Keratinocyte (primary cell): ENCODE measurements around the gene KMO. TPM values are rescaled to one million over a fixed set of nuclear protein-coding genes. Genes with fewer than 3 reads are reported as not detected.

ENCODE experiments used
- DNase-seq: peaks from one replicate; pipeline ENCODE4 v3.0.0-alpha.2; 2011; ENCODE audit warnings: low read depth, missing footprints, low spot score
- FAIRE-seq: peaks from 2 replicates; lab custom pipeline; 2011; peaks lifted over from hg19 to GRCh38; lab: Jason Lieb, UNC
- H2AFZ ChIP-seq: 2 replicates; pipeline ENCODE4 v1.6.0; 2012; ENCODE audit warnings: low read length, control low read depth, inconsistent platforms; ENCODE audit not compliant: control insufficient read depth
- H3K27ac ChIP-seq: 2 replicates; pipeline ENCODE4 v1.5.1; 2011; ENCODE audit warnings: low read length; ENCODE audit not compliant: control insufficient read depth, insufficient read depth
- H3K27me3 ChIP-seq: 3 replicates; pipeline ENCODE4 v1.6.0; 2011; ENCODE audit warnings: low read length; ENCODE audit not compliant: control insufficient read depth, insufficient read depth; ENCODE audit errors: extremely low read depth
- H3K36me3 ChIP-seq, 2 experiments: 2 replicates in 1 of 2; 3 replicates in 1 of 2; pipeline ENCODE4 v1.5.1; 2011; ENCODE audit warnings: low read length in 2 of 2, mild to moderate bottlenecking in 1 of 2; ENCODE audit not compliant: control insufficient read depth in 2 of 2, insufficient read depth in 2 of 2; ENCODE audit errors: extremely low read depth in 1 of 2
- H3K4me1 ChIP-seq: 3 replicates; pipeline ENCODE4 v1.5.1; 2011; ENCODE audit warnings: low read length; ENCODE audit not compliant: control insufficient read depth, insufficient read depth; ENCODE audit errors: extremely low read depth
- H3K4me2 ChIP-seq: 3 replicates; pipeline ENCODE4 v1.6.0; 2011; ENCODE audit warnings: low read depth, low read length; ENCODE audit not compliant: control insufficient read depth, insufficient read depth; ENCODE audit errors: extremely low read depth
- H3K4me3 ChIP-seq, 3 experiments: fragments of 200-600 bp in 1 of 3; sonication (generic) in 1 of 3; 2 replicates in 2 of 3; 3 replicates in 1 of 3; pipeline ENCODE4 v1.5.1; 2011 to 2016; ENCODE audit warnings: low read length in 3 of 3, mild to moderate bottlenecking in 3 of 3, control low read depth in 2 of 3, inconsistent platforms in 1 of 3, low read depth in 1 of 3, mixed read lengths in 1 of 3, mixed run types in 1 of 3, moderate library complexity in 1 of 3; ENCODE audit not compliant: control insufficient read depth in 2 of 3, insufficient read depth in 2 of 3; ENCODE audit errors: extremely low read depth in 1 of 3
- H3K79me2 ChIP-seq: 2 replicates; pipeline ENCODE4 v1.6.0; 2012; ENCODE audit warnings: low read length; ENCODE audit not compliant: control insufficient read depth, insufficient read depth
- H3K9ac ChIP-seq: 3 replicates; pipeline ENCODE4 v1.6.0; 2011; ENCODE audit warnings: low read length; ENCODE audit not compliant: control insufficient read depth, insufficient read depth; ENCODE audit errors: extremely low read depth
- H3K9me1 ChIP-seq: 3 replicates; pipeline ENCODE4 v1.6.0; 2011; ENCODE audit warnings: low read length; ENCODE audit not compliant: control insufficient read depth, insufficient read depth; ENCODE audit errors: extremely low read depth
- H3K9me3 ChIP-seq: 2 replicates; pipeline ENCODE4 v1.5.1; 2012; ENCODE audit warnings: low read depth, low read length; ENCODE audit not compliant: control insufficient read depth
- H4K20me1 ChIP-seq: 3 replicates; pipeline ENCODE4 v1.6.0; 2011; ENCODE audit warnings: low read length; ENCODE audit not compliant: control insufficient read depth, insufficient read depth; ENCODE audit errors: extremely low read depth
- EZH2 ChIP-seq: IDR thresholded peaks from one replicate; pipeline ENCODE4 v1.6.1; 2012; ENCODE audit warnings: inconsistent platforms, mild to moderate bottlenecking, low read length, moderate library complexity
- dilution Hi-C: fragments of 300-500 bp; cut with MboI; formaldehyde crosslinking; loops from one replicate; pipeline ENCODE4 v1.7.0; 2020; ENCODE audit warnings: low sequenced_read_pairs; ENCODE audit not compliant: extremely low pct_ligation_motif_present
- polyA plus RNA-seq, 5 experiments: library from polyadenylated mRNA; depleted of rRNA in 3 of 5; stranded (reverse) in 3 of 5; stranded (forward) in 1 of 5; unstranded in 1 of 5; fragments of >200 nt; gene quantifications; 1 replicate in 1 of 5; 2 replicates in 3 of 5; 3 replicates in 1 of 5; pipeline versions ENCODE4 v1.2.1 to v1.2.3, GENCODE V29; 2011 to 2012; ENCODE audit warnings: missing spikeins in 2 of 5, low read depth in 1 of 5, low replicate concordance in 1 of 5
- TF ChIP-seq, protein P1 (sequence below), 3 experiments: IDR thresholded peaks in 1 of 3; conservative IDR thresholded peaks in 1 of 3; optimal IDR thresholded peaks in 1 of 3; 2 replicates in 2 of 3; 3 replicates in 1 of 3; pipeline versions ENCODE3 to v1.5.1; 2011; ENCODE audit warnings: low read length in 3 of 3, mild to moderate bottlenecking in 3 of 3, moderate library complexity in 2 of 3, control low read depth in 1 of 3, inconsistent platforms in 1 of 3; ENCODE audit not compliant: insufficient read depth in 2 of 3; ENCODE audit errors: extremely low read depth in 1 of 3

KMO gene
- polyA plus RNA-seq, 1 donor (not counting 4 experiments of a cell fraction or from before 2014, with no cell fraction given), result 4.7 TPM

DNA sequence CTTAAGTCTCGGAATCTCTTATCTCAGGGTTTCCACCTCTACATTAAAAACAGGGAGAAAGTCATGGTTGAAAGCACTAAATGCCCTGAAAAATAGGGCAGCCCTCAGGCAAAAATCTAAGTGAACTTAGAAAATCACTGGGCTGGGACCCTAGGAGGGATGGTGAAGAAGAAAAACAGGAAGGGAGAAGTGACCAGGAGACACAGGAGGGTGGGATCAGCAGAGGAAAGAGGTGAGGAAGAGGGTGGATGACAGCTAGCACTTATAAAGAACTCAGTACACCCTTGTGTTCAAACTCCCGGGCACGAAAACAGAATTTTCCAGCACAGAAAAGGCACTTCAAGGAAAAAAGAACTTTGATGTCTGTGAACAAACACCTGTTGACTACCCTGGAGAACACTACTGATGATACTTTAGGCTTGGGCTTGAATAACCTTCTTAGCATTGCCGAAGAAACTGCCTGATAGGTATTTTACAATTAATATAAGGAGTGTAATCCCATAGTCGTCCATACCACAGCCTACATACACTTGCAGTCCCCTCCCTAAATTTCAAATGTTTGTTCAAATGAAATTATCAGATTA is 106.0 kb downstream of the KMO start:
- FAIRE-seq (no peak), DNase-seq (no peak)
- Histone ChIP-seq H3K4me3 (peak overlapping the region; percentile 63 to 86 (median 68)), H3K9me3 (no peaks in the 10 kb centered on the region), H4K20me1 (no peaks in the 10 kb centered on the region), H3K79me2 (peaks cover 59% of the 10 kb centered on the region), H3K36me3 (peaks cover 1 to 15% of the 10 kb centered on the region in 2 experiments), H2AFZ (no peak overlapping the region), H3K9me1 (no peaks in the 10 kb centered on the region), H3K4me2 (peak overlapping the region; percentile 86), H3K9ac (peak overlapping the region; percentile 49), H3K4me1 (peaks cover 25% of the 10 kb centered on the region), H3K27me3 (no peaks in the 10 kb centered on the region), H3K27ac (peak overlapping the region; percentile 27)
- dilution Hi-C loops, result no loop called here
- TF ChIP-seq EZH2, result no peak
- TF ChIP-seq, protein P1, sequence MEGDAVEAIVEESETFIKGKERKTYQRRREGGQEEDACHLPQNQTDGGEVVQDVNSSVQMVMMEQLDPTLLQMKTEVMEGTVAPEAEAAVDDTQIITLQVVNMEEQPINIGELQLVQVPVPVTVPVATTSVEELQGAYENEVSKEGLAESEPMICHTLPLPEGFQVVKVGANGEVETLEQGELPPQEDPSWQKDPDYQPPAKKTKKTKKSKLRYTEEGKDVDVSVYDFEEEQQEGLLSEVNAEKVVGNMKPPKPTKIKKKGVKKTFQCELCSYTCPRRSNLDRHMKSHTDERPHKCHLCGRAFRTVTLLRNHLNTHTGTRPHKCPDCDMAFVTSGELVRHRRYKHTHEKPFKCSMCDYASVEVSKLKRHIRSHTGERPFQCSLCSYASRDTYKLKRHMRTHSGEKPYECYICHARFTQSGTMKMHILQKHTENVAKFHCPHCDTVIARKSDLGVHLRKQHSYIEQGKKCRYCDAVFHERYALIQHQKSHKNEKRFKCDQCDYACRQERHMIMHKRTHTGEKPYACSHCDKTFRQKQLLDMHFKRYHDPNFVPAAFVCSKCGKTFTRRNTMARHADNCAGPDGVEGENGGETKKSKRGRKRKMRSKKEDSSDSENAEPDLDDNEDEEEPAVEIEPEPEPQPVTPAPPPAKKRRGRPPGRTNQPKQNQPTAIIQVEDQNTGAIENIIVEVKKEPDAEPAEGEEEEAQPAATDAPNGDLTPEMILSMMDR (optimal IDR thresholded peaks at IDR 0.05 in 1 of 3, IDR thresholded peaks at IDR 0.05 in 1 of 3, conservative IDR thresholded peaks at IDR 0.05 in 1 of 3; ENCODE audit: extremely low read depth in 1 of 3, insufficient read depth in 2 of 3, low read length in 3 of 3), result no peak

DNA sequence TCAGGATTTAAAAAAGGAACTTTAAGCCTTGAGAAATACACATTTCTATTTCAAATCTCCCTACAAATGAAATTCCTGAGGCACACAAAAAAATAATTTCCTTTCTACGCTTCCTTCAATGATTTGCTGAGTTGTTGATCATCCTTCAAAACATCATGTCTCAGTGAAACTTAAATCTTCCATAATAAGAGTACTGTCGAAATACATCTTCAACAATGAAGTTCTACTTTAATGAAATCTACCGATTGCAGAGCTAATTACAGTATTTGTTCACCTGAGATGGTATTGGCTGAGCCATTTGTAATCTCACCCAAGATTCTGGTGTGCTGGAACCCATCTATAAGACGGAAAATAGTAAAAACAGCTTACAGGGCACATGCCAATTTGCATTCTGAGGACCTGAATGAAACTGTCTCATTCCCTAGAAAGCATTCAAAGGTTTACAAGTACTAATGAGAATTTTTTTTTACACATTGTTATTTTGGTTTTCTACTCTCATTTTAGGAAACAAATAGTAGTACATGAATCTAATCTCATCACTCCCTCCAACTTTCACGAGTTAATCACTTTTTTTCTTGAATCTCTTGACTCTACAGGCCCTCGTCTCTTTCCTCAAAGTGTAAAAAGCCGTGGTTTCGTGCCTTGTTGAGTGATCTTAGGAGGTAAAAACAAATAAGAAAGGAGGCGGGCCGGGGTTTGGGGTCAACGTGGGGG is 106.9 kb downstream of the KMO start:
- H3K4me3 ChIP-seq, result peak overlapping the region; percentile 63 to 86 (median 68)
- peak overlapping the region; percentile 60 for H3K27ac ChIP-seq
- no peak overlapping the region for H2AFZ ChIP-seq
- peaks cover 1 to 15% of the 10 kb centered on the region in 2 experiments for H3K36me3 ChIP-seq
- no peak for DNase-seq
- dilution Hi-C loops, result no loop called here
- H3K4me2 ChIP-seq, result peak overlapping the region; percentile 86
- H4K20me1 ChIP-seq, result no peaks in the 10 kb centered on the region
- TF ChIP-seq, protein P1 (optimal IDR thresholded peaks at IDR 0.05 in 1 of 3, IDR thresholded peaks at IDR 0.05 in 1 of 3, conservative IDR thresholded peaks at IDR 0.05 in 1 of 3; ENCODE audit: extremely low read depth in 1 of 3, insufficient read depth in 2 of 3, low read length in 3 of 3), result no peak
- peaks cover 54% of the 10 kb centered on the region for H3K79me2 ChIP-seq
- FAIRE-seq, result peak; percentile 39
- no peaks in the 10 kb centered on the region for H3K27me3 ChIP-seq
- no peaks in the 10 kb centered on the region for H3K9me3 ChIP-seq
- H3K4me1 ChIP-seq, result peaks cover 25% of the 10 kb centered on the region
- H3K9ac ChIP-seq, result peak overlapping the region; percentile 92
- H3K9me1 ChIP-seq, result no peaks in the 10 kb centered on the region
